Measurements from ENCODE around the gene CFAP57.

CFAP57 gene

DNA sequence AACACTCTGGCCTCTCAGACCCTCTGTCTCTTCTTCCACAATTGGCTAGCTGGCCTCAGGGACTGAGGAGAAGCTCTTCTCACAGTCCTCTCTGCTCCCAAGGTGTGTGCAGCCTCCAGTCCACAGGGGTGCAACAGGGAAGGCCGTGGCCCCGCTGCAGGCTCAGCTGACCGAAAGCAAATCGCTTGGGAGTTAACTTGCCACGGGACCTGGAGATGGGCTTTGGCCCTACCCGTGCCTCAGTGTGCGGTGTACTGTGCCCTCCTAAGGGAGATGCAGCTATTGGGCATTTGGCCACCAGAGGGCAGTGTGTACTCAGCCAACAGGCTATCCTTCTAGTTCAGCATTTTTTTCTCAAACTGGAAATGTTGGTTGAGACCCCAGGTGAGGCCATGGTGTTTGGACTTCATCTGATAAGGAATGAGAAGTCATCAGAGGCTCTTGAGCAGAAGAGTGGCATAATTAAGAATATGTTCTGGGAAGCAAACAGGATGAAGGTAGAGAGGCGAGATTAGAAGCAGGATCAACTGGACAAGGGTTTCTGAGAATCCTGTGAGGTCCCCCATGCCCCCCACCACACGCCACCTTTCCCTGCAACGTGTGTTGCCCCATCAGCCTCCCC lies 55.1 kb downstream of the CFAP57 start:
- TF ChIP-seq, protein P1, sequence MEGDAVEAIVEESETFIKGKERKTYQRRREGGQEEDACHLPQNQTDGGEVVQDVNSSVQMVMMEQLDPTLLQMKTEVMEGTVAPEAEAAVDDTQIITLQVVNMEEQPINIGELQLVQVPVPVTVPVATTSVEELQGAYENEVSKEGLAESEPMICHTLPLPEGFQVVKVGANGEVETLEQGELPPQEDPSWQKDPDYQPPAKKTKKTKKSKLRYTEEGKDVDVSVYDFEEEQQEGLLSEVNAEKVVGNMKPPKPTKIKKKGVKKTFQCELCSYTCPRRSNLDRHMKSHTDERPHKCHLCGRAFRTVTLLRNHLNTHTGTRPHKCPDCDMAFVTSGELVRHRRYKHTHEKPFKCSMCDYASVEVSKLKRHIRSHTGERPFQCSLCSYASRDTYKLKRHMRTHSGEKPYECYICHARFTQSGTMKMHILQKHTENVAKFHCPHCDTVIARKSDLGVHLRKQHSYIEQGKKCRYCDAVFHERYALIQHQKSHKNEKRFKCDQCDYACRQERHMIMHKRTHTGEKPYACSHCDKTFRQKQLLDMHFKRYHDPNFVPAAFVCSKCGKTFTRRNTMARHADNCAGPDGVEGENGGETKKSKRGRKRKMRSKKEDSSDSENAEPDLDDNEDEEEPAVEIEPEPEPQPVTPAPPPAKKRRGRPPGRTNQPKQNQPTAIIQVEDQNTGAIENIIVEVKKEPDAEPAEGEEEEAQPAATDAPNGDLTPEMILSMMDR (IDR thresholded peaks at IDR 0.05; ENCODE audit: insufficient read depth, low read length, poor library complexity, severe bottlenecking), result peak; percentile 82
- no peak for TF ChIP-seq EZH2phosphoT487 (conservative IDR thresholded peaks at IDR 0.05; ENCODE audit: low read length)

DNA sequence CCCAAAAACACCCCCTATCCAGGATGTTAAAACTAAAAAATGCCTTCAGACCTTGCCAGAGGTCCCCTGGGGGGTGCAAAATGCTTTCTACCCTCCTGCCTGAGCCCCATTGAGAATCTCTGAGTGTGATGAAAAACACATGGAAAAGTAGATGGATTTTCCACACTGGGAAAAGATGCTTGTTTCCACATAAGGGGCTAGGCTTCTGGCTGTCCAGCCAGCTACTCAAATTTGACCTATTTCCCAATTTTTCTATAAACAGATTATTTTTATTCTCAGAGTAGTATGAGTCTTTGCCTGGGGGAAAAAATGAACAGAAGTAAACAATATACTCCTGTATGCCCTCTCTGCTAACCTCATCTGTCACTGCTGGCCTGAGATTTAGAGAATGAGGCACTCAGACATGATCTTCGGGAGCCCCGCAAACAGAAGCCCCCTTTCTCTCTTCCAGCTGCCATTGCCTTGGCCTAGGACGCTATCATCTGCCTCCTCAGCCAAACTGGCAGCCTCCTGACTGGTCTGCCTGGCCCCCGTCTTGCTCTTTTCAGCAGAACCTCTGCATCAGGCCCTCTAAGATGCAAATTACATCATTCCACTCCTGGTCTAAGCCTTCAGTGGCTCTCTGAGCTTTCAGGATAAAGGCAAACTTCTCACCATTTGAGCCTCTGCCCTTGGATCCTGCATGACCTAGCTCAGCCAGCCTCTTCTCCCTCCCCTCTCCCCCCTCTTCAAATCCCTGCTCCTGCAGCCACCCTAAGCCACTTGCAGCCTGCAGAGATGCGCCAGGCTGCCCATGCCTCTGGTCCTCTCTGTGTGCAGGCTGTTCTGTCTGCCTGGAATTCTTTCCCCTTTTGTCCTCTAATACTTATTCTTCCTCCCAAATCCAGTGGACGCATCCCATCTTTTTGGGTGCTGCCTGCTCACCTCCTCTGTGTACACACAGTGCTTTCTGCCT lies 58.0 kb downstream of the CFAP57 start:
- H3K27me3 ChIP-seq (ENCODE audit: low read length), result no peaks in the 10 kb centered on the region
- H3K36me3 ChIP-seq (ENCODE audit: low read length), result no peaks in the 10 kb centered on the region
- no peaks in the 10 kb centered on the region for H3K79me2 ChIP-seq (ENCODE audit: insufficient read depth, low read length)
- H3K27ac ChIP-seq (ENCODE audit: low read depth, low read length), result no peak overlapping the region
- no peak overlapping the region for H2AFZ ChIP-seq (ENCODE audit: low read depth, low read length, severe bottlenecking)
- H3K4me2 ChIP-seq (ENCODE audit: low read depth, low read length, poor library complexity, severe bottlenecking), result no peak overlapping the region
- no peak overlapping the region for H3K4me3 ChIP-seq (ENCODE audit: insufficient read depth, low read length, poor library complexity, severe bottlenecking)
- H3K9me3 ChIP-seq (ENCODE audit: insufficient read depth, low read length), result no peaks in the 10 kb centered on the region
- no peaks in the 10 kb centered on the region for H3F3A ChIP-seq (ENCODE audit: insufficient read depth)
- no peak overlapping the region for H3K9ac ChIP-seq (ENCODE audit: low read length)
- TF ChIP-seq, protein P1 (IDR thresholded peaks at IDR 0.05; ENCODE audit: insufficient read depth, low read length, poor library complexity, severe bottlenecking), result no peak
- no peak for TF ChIP-seq EZH2phosphoT487 (conservative IDR thresholded peaks at IDR 0.05; ENCODE audit: low read length)
- no peaks in the 10 kb centered on the region for H3K9me2 ChIP-seq (replicated peaks; ENCODE audit: insufficient read depth, low read length)
- H4K20me1 ChIP-seq (ENCODE audit: low read depth, low read length), result no peaks in the 10 kb centered on the region

More for the DNA sequence above, 55.1 kb downstream of the CFAP57 start:
- no peaks in the 10 kb centered on the region for H3K27me3 ChIP-seq (ENCODE audit: low read length)
- no peaks in the 10 kb centered on the region for H3F3A ChIP-seq (ENCODE audit: insufficient read depth)
- H3K4me3 ChIP-seq (ENCODE audit: insufficient read depth, low read length, poor library complexity, severe bottlenecking), result no peak overlapping the region
- no peaks in the 10 kb centered on the region for H3K79me2 ChIP-seq (ENCODE audit: insufficient read depth, low read length)
- H3K9ac ChIP-seq (ENCODE audit: low read length), result no peak overlapping the region
- no peaks in the 10 kb centered on the region for H3K9me3 ChIP-seq (ENCODE audit: insufficient read depth, low read length)
- H3K36me3 ChIP-seq (ENCODE audit: low read length), result no peaks in the 10 kb centered on the region
- no peak overlapping the region for H3K4me2 ChIP-seq (ENCODE audit: low read depth, low read length, poor library complexity, severe bottlenecking)
- no peak overlapping the region for H2AFZ ChIP-seq (ENCODE audit: low read depth, low read length, severe bottlenecking)
- no peak overlapping the region for H3K27ac ChIP-seq (ENCODE audit: low read depth, low read length)
- H4K20me1 ChIP-seq (ENCODE audit: low read depth, low read length), result no peaks in the 10 kb centered on the region
- H3K9me2 ChIP-seq (replicated peaks; ENCODE audit: insufficient read depth, low read length), result no peaks in the 10 kb centered on the region

DNA sequence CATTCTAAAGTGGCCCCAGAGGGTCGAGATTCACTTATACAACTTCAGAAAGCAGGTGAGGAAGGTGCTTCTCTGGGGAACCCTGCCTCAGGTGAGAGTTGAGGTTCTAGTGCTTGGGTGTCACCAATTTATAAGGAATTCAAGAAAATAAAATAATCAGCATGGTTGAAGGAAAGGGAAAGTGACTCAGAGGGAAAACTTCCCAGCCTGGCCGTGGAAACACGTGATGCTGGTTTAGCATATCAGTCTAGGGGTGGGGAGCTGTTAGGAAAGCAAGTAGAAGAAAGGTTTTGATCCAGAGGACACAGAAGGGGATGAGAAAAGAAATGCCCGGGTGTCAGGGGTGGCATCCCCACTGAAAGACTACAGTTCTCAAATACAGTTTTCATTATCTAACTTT lies 59.9 kb downstream of the CFAP57 start:
- H3K9me3 ChIP-seq (ENCODE audit: insufficient read depth, low read length), result no peaks in the 10 kb centered on the region
- TF ChIP-seq, protein P1 (IDR thresholded peaks at IDR 0.05; ENCODE audit: insufficient read depth, low read length, poor library complexity, severe bottlenecking), result no peak
- no peak for TF ChIP-seq EZH2phosphoT487 (conservative IDR thresholded peaks at IDR 0.05; ENCODE audit: low read length)
- no peak overlapping the region for H3K9ac ChIP-seq (ENCODE audit: low read length)
- H3F3A ChIP-seq (ENCODE audit: insufficient read depth), result no peaks in the 10 kb centered on the region
- no peak overlapping the region for H3K27ac ChIP-seq (ENCODE audit: low read depth, low read length)
- no peak overlapping the region for H2AFZ ChIP-seq (ENCODE audit: low read depth, low read length, severe bottlenecking)
- no peak overlapping the region for H3K4me2 ChIP-seq (ENCODE audit: low read depth, low read length, poor library complexity, severe bottlenecking)
- no peaks in the 10 kb centered on the region for H3K79me2 ChIP-seq (ENCODE audit: insufficient read depth, low read length)
- no peak overlapping the region for H3K4me3 ChIP-seq (ENCODE audit: insufficient read depth, low read length, poor library complexity, severe bottlenecking)
- H3K9me2 ChIP-seq (replicated peaks; ENCODE audit: insufficient read depth, low read length), result no peaks in the 10 kb centered on the region
- no peaks in the 10 kb centered on the region for H4K20me1 ChIP-seq (ENCODE audit: low read depth, low read length)
- no peaks in the 10 kb centered on the region for H3K27me3 ChIP-seq (ENCODE audit: low read length)
- no peaks in the 10 kb centered on the region for H3K36me3 ChIP-seq (ENCODE audit: low read length)
